Activated CD4-positive, CD25-positive, alpha-beta regulatory T cell treated with anti-CD3 and anti-CD28 coated beads, Interleukin-2, amount 50 U/mL, for 24 hours (primary cell): ENCODE results near the gene METTL1.
"Not testable (repeated sequence)": the region's sequence is repeated elsewhere in the genome, so short reads cannot be mapped to it uniquely, and the experiment has no call there.

Source experiments
- ATAC-seq, 2 donors: fragments of 150-1000 bp; cut with Tn5 transposase; one replicate each; pipeline ENCODE4 v1.10.0; 2021; ENCODE audit warnings: mild to moderate bottlenecking in 1 of 2, moderate library complexity in 1 of 2

Gene METTL1

GRCh38 chr12:57721846-57722608 lies 49.9 kb downstream of the METTL1 start:
- not testable (repeated sequence) for ATAC-seq

DNA sequence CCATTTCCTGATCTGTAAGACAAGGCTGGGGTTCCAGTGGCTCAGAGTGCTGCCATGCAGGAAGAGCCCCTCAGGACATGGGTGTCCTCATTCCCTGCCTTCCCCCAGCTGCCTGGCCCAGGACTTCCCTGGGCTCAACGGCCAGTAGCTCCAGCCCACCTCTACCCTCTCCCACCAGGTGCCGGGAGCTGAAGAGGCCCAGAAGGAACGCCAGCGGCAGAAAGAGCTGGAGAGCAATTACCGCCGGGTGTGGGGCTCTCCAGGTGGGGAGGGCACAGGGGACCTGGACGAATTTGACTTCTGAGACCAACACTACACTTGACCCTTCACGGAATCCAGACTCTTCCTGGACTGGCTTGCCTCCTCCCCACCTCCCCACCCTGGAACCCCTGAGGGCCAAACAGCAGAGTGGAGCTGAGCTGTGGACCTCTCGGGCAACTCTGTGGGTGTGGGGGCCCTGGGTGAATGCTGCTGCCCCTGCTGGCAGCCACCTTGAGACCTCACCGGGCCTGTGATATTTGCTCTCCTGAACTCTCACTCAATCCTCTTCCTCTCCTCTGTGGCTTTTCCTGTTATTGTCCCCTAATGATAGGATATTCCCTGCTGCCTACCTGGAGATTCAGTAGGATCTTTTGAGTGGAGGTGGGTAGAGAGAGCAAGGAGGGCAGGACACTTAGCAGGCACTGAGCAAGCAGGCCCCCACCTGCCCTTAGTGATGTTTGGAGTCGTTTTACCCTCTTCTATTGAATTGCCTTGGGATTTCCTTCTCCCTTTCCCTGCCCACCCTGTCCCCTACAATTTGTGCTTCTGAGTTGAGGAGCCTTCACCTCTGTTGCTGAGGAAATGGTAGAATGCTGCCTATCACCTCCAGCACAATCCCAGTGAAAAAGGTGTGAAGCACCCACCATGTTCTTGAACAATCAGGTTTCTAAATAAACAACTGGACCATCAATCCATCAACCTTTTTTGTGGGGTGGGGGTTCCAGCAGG lies 51.0 kb downstream of the METTL1 start:
- no peak for ATAC-seq

DNA sequence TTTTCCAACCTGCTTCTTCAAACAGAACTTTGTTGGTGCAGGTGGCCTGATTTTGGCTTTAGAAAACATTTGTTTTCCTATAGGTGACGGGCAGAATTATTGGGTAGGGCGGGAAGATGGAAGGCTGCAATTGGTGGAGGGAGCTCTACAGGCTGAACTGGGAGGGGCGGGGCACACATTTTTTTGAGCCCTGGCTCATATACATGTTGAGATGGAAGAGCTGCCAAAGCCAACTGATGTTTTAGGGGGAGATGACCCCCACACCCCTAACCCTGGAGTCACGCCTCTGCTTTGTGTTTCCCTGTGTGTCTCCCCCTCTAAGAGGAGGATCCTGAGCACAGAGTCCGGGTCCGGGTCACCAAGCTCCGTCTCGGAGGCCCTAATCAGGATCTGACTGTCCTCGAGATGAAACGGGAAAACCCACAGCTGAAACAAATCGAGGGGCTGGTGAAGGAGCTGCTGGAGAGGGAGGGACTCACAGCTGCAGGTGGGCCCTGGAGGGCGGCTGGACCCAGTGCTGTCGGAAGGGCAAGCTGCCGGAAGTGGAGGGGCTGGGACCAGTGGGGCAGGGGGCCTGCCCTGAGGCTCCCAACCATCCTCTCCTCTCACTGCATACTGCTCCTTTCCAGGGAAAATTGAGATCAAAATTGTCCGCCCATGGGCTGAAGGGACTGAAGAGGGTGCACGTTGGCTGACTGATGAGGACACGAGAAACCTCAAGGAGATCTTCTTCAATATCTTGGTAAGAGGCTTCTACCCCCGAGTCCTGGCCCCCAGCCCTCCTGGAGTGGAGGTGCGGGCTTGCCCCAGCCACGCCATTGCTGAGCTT lies 51.9 kb downstream of the METTL1 start:
- no peak for ATAC-seq

DNA sequence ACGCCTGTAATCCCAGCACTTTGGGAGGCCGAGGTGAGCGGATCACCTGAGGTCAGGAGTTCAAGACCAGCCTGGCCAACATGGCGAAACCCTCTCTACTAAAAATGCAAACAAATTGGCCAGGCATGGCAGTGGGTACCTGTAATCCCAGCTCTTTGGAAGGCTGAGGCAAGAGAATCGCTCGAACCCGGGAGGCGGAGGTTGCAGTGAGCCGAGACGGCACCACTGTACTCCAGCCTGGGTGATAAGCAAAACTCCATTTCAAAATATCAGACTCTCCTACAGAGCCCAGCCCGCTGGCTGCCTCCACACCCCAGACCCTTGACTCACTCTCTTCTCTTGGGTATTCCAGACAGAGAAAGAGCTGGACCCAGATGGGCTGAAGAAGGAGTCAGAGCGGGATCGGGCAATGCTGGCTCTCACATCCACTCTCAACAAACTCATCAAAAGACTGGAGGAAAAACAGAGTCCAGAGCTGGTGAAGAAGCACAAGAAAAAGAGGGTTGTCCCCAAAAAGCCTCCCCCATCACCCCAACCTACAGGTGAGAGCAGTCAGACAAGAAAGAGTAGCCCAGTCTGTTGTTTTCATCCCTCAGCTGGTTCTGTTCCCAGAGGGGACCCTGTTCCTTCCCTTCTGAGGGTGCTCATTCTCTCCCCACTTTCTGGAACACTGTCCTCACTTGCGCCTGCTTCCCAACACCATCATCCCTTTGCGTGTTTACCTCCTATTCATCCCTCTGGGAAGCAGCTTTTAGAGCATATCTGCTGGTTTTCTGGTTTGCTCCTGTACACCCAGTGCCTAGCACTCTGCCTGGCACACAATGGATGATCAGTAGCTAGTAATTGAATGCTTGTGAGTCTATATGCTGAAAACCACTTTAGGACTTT lies 53.0 kb downstream of the METTL1 start:
- no peak for ATAC-seq
